A673 (cell line): ENCODE data around the gene GLRA1.

Experiments
- CTCF ChIP-seq: fragments of 300-800, 200-600 bp; sonication (generic); conservative IDR thresholded peaks from 2 replicates; pipeline ENCODE4 v1.5.1; 2017; ENCODE audit warnings: low read depth, mild to moderate bottlenecking, antibody characterized with exemption, low read length, moderate library complexity, mixed read lengths
- EZH2 ChIP-seq: fragments of 200-600 bp; sonication (generic); IDR thresholded peaks from 2 replicates; pipeline ENCODE4 v1.6.1; 2017; ENCODE audit warnings: borderline replicate concordance, low read depth, mild to moderate bottlenecking, mixed read lengths, antibody characterized with exemption, low read length; ENCODE audit not compliant: poor library complexity, severe bottlenecking

GRCh38 chr5:151847871-151848270, 76.8 kb downstream of the GLRA1 start:
- TF ChIP-seq CTCF (no peak), EZH2 (no peak)
